Activated naive CD8-positive, alpha-beta T cell treated with anti-CD3 and anti-CD28 coated beads, Interleukin-2, amount 10 ng/mL, durations not matched to agents 7 days and 5 days (primary cell): ENCODE results near the gene KIZ. TPM values are rescaled to one million over a fixed set of nuclear protein-coding genes. Genes with fewer than 3 reads are reported as not detected.

Experiments
- ATAC-seq: fragments of 150-1000 bp; cut with Tn5 transposase; one replicate; pipeline ENCODE4 v1.10.0; 2021; ENCODE audit warnings: low read depth, moderate library complexity
- POLR2A ChIA-PET: fragments of 350-600 bp; sonication (Branson Sonifier 250); formaldehyde crosslinking; loops from one replicate; lab custom pipeline; 2021; ENCODE audit warnings: antibody characterized with exemption; lab: Charles Lee
- DNase-seq: peaks from one replicate; pipeline ENCODE4 v3.0.0; 2021
- H3K27ac Mint-ChIP-seq: one replicate; pipeline ENCODE4 v1.8.0; 2022; ENCODE audit warnings: mild to moderate bottlenecking, mixed read lengths
- H3K27me3 Mint-ChIP-seq: one replicate; pipeline ENCODE4 v1.8.0; 2022; ENCODE audit warnings: mild to moderate bottlenecking, moderate library complexity, mixed read lengths
- H3K36me3 Mint-ChIP-seq: one replicate; pipeline ENCODE4 v1.8.0; 2021; ENCODE audit warnings: mild to moderate bottlenecking, mixed read lengths
- H3K4me1 Mint-ChIP-seq: one replicate; pipeline ENCODE4 v1.8.0; 2021; ENCODE audit warnings: mixed read lengths
- H3K4me3 Mint-ChIP-seq: one replicate; pipeline ENCODE4 v1.8.0; 2022; ENCODE audit warnings: mild to moderate bottlenecking, moderate library complexity, mixed read lengths
- H3K9me3 Mint-ChIP-seq: one replicate; pipeline ENCODE4 v1.8.0; 2021; ENCODE audit warnings: mixed read lengths
- total RNA-seq, 2 experiments: library from RNA; stranded (reverse); gene quantifications; one replicate each; pipeline ENCODE4 v1.2.3, GENCODE V29; 2021

KIZ gene, protein sequence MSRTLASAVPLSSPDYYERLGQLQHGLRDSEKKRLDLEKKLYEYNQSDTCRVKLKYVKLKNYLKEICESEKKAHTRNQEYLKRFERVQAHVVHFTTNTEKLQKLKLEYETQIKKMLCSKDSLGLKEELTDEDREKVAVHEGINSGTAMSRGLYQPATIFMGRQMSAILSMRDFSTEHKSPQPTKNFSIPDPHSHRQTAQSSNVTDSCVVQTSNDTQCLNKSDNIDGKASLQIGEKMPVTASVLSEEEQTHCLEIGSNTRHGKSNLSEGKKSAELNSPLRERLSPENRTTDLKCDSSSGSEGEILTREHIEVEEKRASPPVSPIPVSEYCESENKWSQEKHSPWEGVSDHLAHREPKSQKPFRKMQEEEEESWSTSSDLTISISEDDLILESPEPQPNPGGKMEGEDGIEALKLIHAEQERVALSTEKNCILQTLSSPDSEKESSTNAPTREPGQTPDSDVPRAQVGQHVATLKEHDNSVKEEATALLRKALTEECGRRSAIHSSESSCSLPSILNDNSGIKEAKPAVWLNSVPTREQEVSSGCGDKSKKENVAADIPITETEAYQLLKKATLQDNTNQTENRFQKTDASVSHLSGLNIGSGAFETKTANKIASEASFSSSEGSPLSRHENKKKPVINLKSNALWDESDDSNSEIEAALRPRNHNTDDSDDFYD
- 10 to 100 TPM; 33.4 to 36.6 TPM for total RNA-seq

GRCh38 chr20:21125849-21126580, at the start of gene KIZ:
TSS of gene KIZ (plus strand) at chr20:21126082. CDS start at chr20:21126116, 34 bp downstream.
- Mint-ChIP-seq H3K36me3 (peaks cover 4% of the 10 kb centered on the region), H3K27me3 (no peaks in the 10 kb centered on the region), H3K9me3 (no peaks in the 10 kb centered on the region), H3K4me1 (peaks cover 20% of the 10 kb centered on the region), H3K4me3 (peak within 1 kb of the TSS; percentile 91), H3K27ac (peak within 1 kb of the TSS; percentile 88)
- POLR2A ChIA-PET, result interaction anchor here (0.6 to 2.2 kb wide), 7 partner anchors 9 to 308 kb away, joined by 3 to 19 read pairs (median 5); no protein-coding TSS in a partner anchor
- peak; percentile 100 for DNase-seq
- ATAC-seq, result peak; percentile 98

DNA sequence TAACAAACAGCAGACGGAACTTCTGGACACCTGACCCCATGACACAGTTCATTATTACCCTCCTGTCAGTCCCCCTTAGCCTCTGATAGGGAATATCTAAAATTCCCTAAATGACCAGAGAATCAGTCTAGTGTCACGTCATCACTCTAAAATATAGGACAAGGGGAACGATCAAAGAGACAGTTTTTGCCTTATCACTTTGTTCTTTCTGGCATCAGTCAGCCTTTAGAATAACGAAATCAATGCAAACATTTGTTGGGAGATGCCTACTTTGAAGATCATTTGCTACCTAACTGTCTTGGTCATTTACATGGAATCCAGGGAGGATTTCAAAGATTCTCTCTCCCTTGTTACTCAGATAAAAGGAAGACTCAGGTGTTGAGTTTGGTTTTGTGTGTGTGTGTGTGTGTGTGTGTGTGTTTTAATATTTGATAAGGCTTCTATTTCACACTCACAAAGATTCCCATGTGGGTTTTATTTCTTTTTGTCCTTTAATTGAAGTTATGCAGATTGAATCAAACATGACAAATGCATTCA, 48.0 kb upstream of the KIZ start:
- no peak overlapping the region for H3K27ac Mint-ChIP-seq
- H3K4me3 Mint-ChIP-seq, result no peak overlapping the region
- H3K36me3 Mint-ChIP-seq, result no peaks in the 10 kb centered on the region
- H3K9me3 Mint-ChIP-seq, result no peaks in the 10 kb centered on the region
- no peak for DNase-seq
- ATAC-seq, result no peak
- peaks cover 33% of the 10 kb centered on the region for H3K27me3 Mint-ChIP-seq
- H3K4me1 Mint-ChIP-seq, result no peaks in the 10 kb centered on the region
- POLR2A ChIA-PET, result no interaction called here

GRCh38 chr20:21082584-21082983, 43.3 kb upstream of the KIZ start:
- no peaks in the 10 kb centered on the region for H3K36me3 Mint-ChIP-seq
- POLR2A ChIA-PET, result interaction anchor here (1.3 kb wide), 1 partner anchor 44 kb away, joined by 3 read pairs; the partner anchor contains the start of gene KIZ
- peaks cover 32% of the 10 kb centered on the region for H3K27me3 Mint-ChIP-seq
- H3K27ac Mint-ChIP-seq, result no peak overlapping the region
- H3K4me1 Mint-ChIP-seq, result no peaks in the 10 kb centered on the region
- no peak for DNase-seq
- no peaks in the 10 kb centered on the region for H3K9me3 Mint-ChIP-seq
- ATAC-seq, result no peak
- no peak overlapping the region for H3K4me3 Mint-ChIP-seq

- Mint-ChIP-seq H3K36me3 (no peaks in the 10 kb centered on the region), H3K27me3 (peaks cover 33% of the 10 kb centered on the region), H3K27ac (no peak overlapping the region), H3K4me3 (no peak overlapping the region), H3K4me1 (no peaks in the 10 kb centered on the region), H3K9me3 (no peaks in the 10 kb centered on the region)
- ATAC-seq (no peak), DNase-seq (no peak)
- POLR2A ChIA-PET, result no interaction called here
These were observed 42.0 kb upstream of the KIZ start for GRCh38 chr20:21083825-21084325.

- Mint-ChIP-seq H3K27me3 (peaks cover 57% of the 10 kb centered on the region), H3K36me3 (peaks cover 3% of the 10 kb centered on the region), H3K4me3 (no peak overlapping the region), H3K9me3 (no peaks in the 10 kb centered on the region), H3K27ac (no peak overlapping the region), H3K4me1 (peaks cover 2% of the 10 kb centered on the region)
- POLR2A ChIA-PET, result no interaction called here
- DNase-seq (no peak), ATAC-seq (no peak)
These were observed 37.9 kb upstream of the KIZ start for GRCh38 chr20:21087862-21088540.

DNA sequence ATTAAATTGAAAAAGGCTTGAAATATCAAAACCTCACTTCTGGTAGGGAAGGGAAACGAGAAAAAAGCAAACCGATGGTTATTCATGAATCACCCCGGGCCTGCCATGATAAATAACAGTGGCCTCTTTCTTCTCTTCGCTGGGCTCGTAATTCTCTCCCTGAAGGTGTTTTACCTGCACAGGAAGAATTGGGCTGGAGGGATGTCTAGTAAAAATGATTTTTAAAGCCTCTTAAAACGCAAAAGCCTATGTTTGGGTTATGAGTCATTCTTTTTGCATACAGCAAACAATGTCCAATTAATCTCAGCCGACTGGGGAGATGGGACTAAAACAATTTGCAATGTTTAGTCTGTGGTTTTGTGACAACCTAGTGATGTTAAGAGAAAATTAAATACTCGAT, 36.5 kb upstream of the KIZ start:
- Mint-ChIP-seq H3K27me3 (peaks cover 64% of the 10 kb centered on the region), H3K27ac (no peak overlapping the region), H3K9me3 (no peaks in the 10 kb centered on the region), H3K4me1 (peaks cover 2% of the 10 kb centered on the region), H3K4me3 (no peak overlapping the region), H3K36me3 (peaks cover 3% of the 10 kb centered on the region)
- POLR2A ChIA-PET, result no interaction called here
- no peak for DNase-seq
- no peak for ATAC-seq

DNA sequence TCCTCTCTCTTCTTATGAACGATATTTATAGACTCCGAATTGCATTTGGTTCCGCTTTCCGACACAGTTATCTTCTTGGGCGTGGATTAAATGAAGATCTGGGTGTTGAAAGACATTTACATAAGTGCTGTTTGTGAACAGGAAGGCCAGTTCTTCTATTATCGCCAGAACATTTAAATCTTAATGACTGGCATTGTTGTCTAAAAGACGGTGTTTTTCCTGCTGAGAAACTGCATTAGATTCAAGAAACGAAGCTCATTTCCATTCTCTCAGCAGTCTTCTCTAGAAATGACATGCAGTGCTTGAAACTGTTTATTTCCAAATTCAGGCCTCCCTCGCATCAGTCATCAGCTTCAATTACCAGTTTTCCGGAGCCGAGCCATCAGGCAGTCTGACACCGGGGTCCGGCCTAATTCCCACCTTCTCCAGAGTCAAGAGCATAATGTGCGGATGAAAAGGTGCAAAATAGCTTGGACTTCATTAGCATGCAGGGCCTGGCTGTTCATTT, 35.7 kb upstream of the KIZ start:
- POLR2A ChIA-PET, result no interaction called here
- no peak overlapping the region for H3K27ac Mint-ChIP-seq
- ATAC-seq, result no peak

DNA sequence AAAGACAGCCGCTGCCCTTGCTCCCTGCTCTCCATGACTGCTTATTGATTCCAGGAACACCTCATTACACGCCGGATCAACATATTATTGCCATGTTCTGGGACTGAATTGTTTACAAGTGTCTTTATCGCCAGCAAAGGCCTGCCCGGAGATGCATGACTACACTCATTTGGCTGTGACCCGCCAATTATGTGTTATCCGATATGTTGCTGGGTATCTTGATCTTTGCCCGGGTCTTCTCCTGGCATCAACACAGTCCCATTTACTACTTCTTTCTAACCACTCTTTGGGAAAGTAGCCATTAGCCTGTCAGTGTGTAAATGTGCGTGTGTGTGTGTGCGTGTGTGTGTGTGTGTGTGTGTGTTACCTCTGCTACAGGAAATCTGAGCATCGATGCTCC, 35.2 kb upstream of the KIZ start:
- peaks cover 3% of the 10 kb centered on the region for H3K36me3 Mint-ChIP-seq
- H3K4me1 Mint-ChIP-seq, result peaks cover 2% of the 10 kb centered on the region
- H3K27ac Mint-ChIP-seq, result no peak overlapping the region
- DNase-seq, result no peak
- no peak for ATAC-seq
- no peaks in the 10 kb centered on the region for H3K9me3 Mint-ChIP-seq
- H3K27me3 Mint-ChIP-seq, result peaks cover 66% of the 10 kb centered on the region
- POLR2A ChIA-PET, result no interaction called here
- no peak overlapping the region for H3K4me3 Mint-ChIP-seq

More for the DNA sequence above, 35.7 kb upstream of the KIZ start:
- Mint-ChIP-seq H3K27me3 (peaks cover 65% of the 10 kb centered on the region), H3K9me3 (no peaks in the 10 kb centered on the region), H3K4me3 (no peak overlapping the region), H3K4me1 (peaks cover 2% of the 10 kb centered on the region), H3K36me3 (peaks cover 3% of the 10 kb centered on the region)
- no peak for DNase-seq

- peaks cover 3% of the 10 kb centered on the region for H3K36me3 Mint-ChIP-seq
- no peak for ATAC-seq
- H3K27ac Mint-ChIP-seq, result no peak overlapping the region
- peaks cover 77% of the 10 kb centered on the region for H3K27me3 Mint-ChIP-seq
- DNase-seq, result no peak
- H3K9me3 Mint-ChIP-seq, result no peaks in the 10 kb centered on the region
- POLR2A ChIA-PET, result no interaction called here
- peaks cover 4% of the 10 kb centered on the region for H3K4me1 Mint-ChIP-seq
- H3K4me3 Mint-ChIP-seq, result no peak overlapping the region
These were observed 33.1 kb upstream of the KIZ start for GRCh38 chr20:21092806-21093205.

GRCh38 chr20:21096321-21097043, 29.4 kb upstream of the KIZ start:
- peaks cover 72% of the 10 kb centered on the region for H3K27me3 Mint-ChIP-seq
- POLR2A ChIA-PET, result no interaction called here
- DNase-seq, result no peak
- no peaks in the 10 kb centered on the region for H3K9me3 Mint-ChIP-seq
- H3K36me3 Mint-ChIP-seq, result no peaks in the 10 kb centered on the region
- ATAC-seq, result no peak
- H3K4me1 Mint-ChIP-seq, result peaks cover 18% of the 10 kb centered on the region
- H3K4me3 Mint-ChIP-seq, result no peak overlapping the region
- H3K27ac Mint-ChIP-seq, result no peak overlapping the region

GRCh38 chr20:21099751-21100577, 25.9 kb upstream of the KIZ start:
- peaks cover 70% of the 10 kb centered on the region for H3K27me3 Mint-ChIP-seq
- H3K9me3 Mint-ChIP-seq, result no peaks in the 10 kb centered on the region
- ATAC-seq (peak; percentile 60), DNase-seq (peak; percentile 71)
- peak overlapping the region; percentile 83 for H3K4me3 Mint-ChIP-seq
- H3K4me1 Mint-ChIP-seq, result peaks cover 38% of the 10 kb centered on the region
- POLR2A ChIA-PET, result interaction anchor here (3.9 kb wide), 1 partner anchor 26 kb away, joined by 19 read pairs; the partner anchor contains the start of gene KIZ
- no peaks in the 10 kb centered on the region for H3K36me3 Mint-ChIP-seq
- peak overlapping the region; percentile 90 for H3K27ac Mint-ChIP-seq
